ENCODE results near the gene CTNNBL1. TPM values are rescaled to one million over a fixed set of nuclear protein-coding genes. Genes with fewer than 3 reads are reported as not detected.

Gene CTNNBL1
- total RNA-seq, 2 experiments from 2014 or later = 31.1 to 33.4 TPM

- intact Hi-C loops (cut with DNase I, micrococcal nuclease) = no loop called here
- Histone ChIP-seq H3K27me3 (ENCODE audit: control insufficient read depth in 1 of 2, insufficient read depth in 2 of 2, low read length in 2 of 2) (no peaks in the 10 kb centered on the region), H3K4me1 (ENCODE audit: insufficient read depth, low read length) (no peaks in the 10 kb centered on the region), H3K4me3 (ENCODE audit: low read length) (no peak overlapping the region), H3K9me3 (ENCODE audit: control insufficient read depth in 1 of 2, insufficient read depth in 1 of 2, low read length in 2 of 2) (no peaks in the 10 kb centered on the region), H3K36me3 (ENCODE audit: insufficient read depth, low read length) (peaks cover 47% of the 10 kb centered on the region), H3K27ac (ENCODE audit: low read depth in 1 of 2, low read length in 2 of 2) (no peak overlapping the region)
- DNase-seq = no peak
- no peaks in the 10 kb centered on the region for H3K4me1 Mint-ChIP-seq (ENCODE audit: low read depth)
- H3K4me3 Mint-ChIP-seq = no peak overlapping the region
- TF ChIP-seq CTCF (IDR thresholded peaks at IDR 0.05) = no peak
- ChIA-PET POLR2A (no interaction called here), CTCF (no interaction called here)
- no peak for ATAC-seq (ENCODE audit: poor library complexity)
- H3K27ac Mint-ChIP-seq = no peak overlapping the region
- H3K9me3 Mint-ChIP-seq = no peaks in the 10 kb centered on the region
- peaks cover 91% of the 10 kb centered on the region for H3K36me3 Mint-ChIP-seq (ENCODE audit: low read depth)
- no peaks in the 10 kb centered on the region for H3K27me3 Mint-ChIP-seq
Measured at GRCh38 chr20:37759761-37760209, 66.0 kb downstream of the CTNNBL1 start.

- H3K36me3 Mint-ChIP-seq (ENCODE audit: low read depth) = peaks cover 91% of the 10 kb centered on the region
- intact Hi-C loops (cut with DNase I, micrococcal nuclease) = no loop called here
- no peaks in the 10 kb centered on the region for H3K4me1 Mint-ChIP-seq (ENCODE audit: low read depth)
- no peak overlapping the region for H3K27ac Mint-ChIP-seq
- CTCF ChIA-PET = no interaction called here
- H3K9me3 Mint-ChIP-seq = no peaks in the 10 kb centered on the region
- Histone ChIP-seq H3K36me3 (ENCODE audit: insufficient read depth, low read length) (peaks cover 53% of the 10 kb centered on the region), H3K4me3 (ENCODE audit: low read length) (no peak overlapping the region), H3K27me3 (ENCODE audit: control insufficient read depth in 1 of 2, insufficient read depth in 2 of 2, low read length in 2 of 2) (no peaks in the 10 kb centered on the region), H3K9me3 (ENCODE audit: control insufficient read depth in 1 of 2, insufficient read depth in 1 of 2, low read length in 2 of 2) (no peaks in the 10 kb centered on the region), H3K27ac (ENCODE audit: low read depth in 1 of 2, low read length in 2 of 2) (no peak overlapping the region), H3K4me1 (ENCODE audit: insufficient read depth, low read length) (no peaks in the 10 kb centered on the region)
- no peak overlapping the region for H3K4me3 Mint-ChIP-seq
- no peak for TF ChIP-seq CTCF (IDR thresholded peaks at IDR 0.05)
- POLR2A ChIA-PET = no interaction called here
- no peaks in the 10 kb centered on the region for H3K27me3 Mint-ChIP-seq
- no peak for ATAC-seq (ENCODE audit: poor library complexity)
- no peak for DNase-seq
Measured at GRCh38 chr20:37760322-37760721, 66.5 kb downstream of the CTNNBL1 start.

- no peak for TF ChIP-seq CTCF (IDR thresholded peaks at IDR 0.05)
- no peak overlapping the region for H3K27ac Mint-ChIP-seq
- POLR2A ChIA-PET = interaction anchor here (0.7 kb wide), 1 partner anchor 10 kb away, joined by 3 read pairs; no protein-coding TSS in a partner anchor
Measured at GRCh38 chr20:37762716-37763485, 69.1 kb downstream of the CTNNBL1 start.

More at GRCh38 chr20:37762716-37763485, 69.1 kb downstream of the CTNNBL1 start:
- H3K4me1 Mint-ChIP-seq (ENCODE audit: low read depth) = no peaks in the 10 kb centered on the region
- Histone ChIP-seq H3K4me1 (ENCODE audit: insufficient read depth, low read length) (no peaks in the 10 kb centered on the region), H3K4me3 (ENCODE audit: low read length) (no peak overlapping the region), H3K9me3 (ENCODE audit: control insufficient read depth in 1 of 2, insufficient read depth in 1 of 2, low read length in 2 of 2) (no peaks in the 10 kb centered on the region), H3K36me3 (ENCODE audit: insufficient read depth, low read length) (peaks cover 40% of the 10 kb centered on the region), H3K27ac (ENCODE audit: low read depth in 1 of 2, low read length in 2 of 2) (no peak overlapping the region), H3K27me3 (ENCODE audit: control insufficient read depth in 1 of 2, insufficient read depth in 2 of 2, low read length in 2 of 2) (no peaks in the 10 kb centered on the region)
- ATAC-seq (ENCODE audit: poor library complexity) (no peak), DNase-seq (no peak)
- H3K27me3 Mint-ChIP-seq = no peaks in the 10 kb centered on the region
- H3K36me3 Mint-ChIP-seq (ENCODE audit: low read depth) = peaks cover 94% of the 10 kb centered on the region
- intact Hi-C loops (cut with DNase I, micrococcal nuclease) = no loop called here
- CTCF ChIA-PET = no interaction called here
- no peak overlapping the region for H3K4me3 Mint-ChIP-seq
- no peaks in the 10 kb centered on the region for H3K9me3 Mint-ChIP-seq

All from CD4-positive, alpha-beta T cell (primary cell).